ENCODE results near the gene SCAMP5.

DNA sequence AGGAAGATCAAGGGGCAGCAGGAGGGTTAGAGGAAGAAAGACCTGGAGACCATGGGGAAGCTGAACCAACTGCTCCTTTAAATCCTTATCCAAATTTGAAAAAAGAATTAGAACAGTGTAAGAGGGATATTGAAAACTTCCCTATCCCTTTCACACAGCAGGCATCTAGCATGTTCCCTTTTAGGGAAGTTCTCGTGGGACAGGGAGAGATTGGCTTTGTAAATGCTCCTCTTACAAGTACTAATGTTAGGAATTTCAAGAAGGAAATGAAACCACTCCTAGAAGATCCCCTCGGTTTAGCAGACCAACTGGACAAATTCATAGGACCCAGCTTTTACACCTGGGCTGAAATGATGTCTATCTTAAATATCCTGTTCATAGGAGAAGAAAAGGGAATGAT is 69.5 kb downstream of the SCAMP5 start:
- TF ChIP-seq POLR2A (IDR thresholded peaks at IDR 0.05; ENCODE audit: low read length) (no peak), GATA1 (IDR thresholded peaks at IDR 0.05; ENCODE audit: low read depth, low read length) (no peak)

Measured in erythroblast (primary cell).